Mucosa of descending colon (tissue), 3 donors: Measurements from ENCODE around the gene NHERF1. TPM values are rescaled to one million over a fixed set of nuclear protein-coding genes. Genes with fewer than 3 reads are reported as not detected.

ENCODE experiments used
- ATAC-seq: fragments of 200-7000 bp; cut with Tn5 transposase; one replicate; pipeline ENCODE4 v1.9.1; 2020; ENCODE audit warnings: mild to moderate bottlenecking, moderate library complexity
- DNase-seq, 3 donors: peaks; one replicate each; pipeline ENCODE4 v3.0.0-alpha.2; 2020
- H3K36me3 ChIP-seq: fragments of 200-600 bp; one replicate; pipeline ENCODE4 v1.8.0; 2021; ENCODE audit warnings: low read depth, mild to moderate bottlenecking
- H3K4me1 ChIP-seq: fragments of 200-600 bp; one replicate; pipeline ENCODE4 v1.8.0; 2021; ENCODE audit warnings: low read depth, mild to moderate bottlenecking
- H3K4me3 ChIP-seq: fragments of 200-600 bp; one replicate; pipeline ENCODE4 v1.8.0; 2021; ENCODE audit warnings: mild to moderate bottlenecking
- H3K9me3 ChIP-seq: fragments of 200-600 bp; one replicate; pipeline ENCODE4 v1.8.0; 2021; ENCODE audit warnings: mild to moderate bottlenecking
- CTCF ChIP-seq: fragments of 200-600 bp; IDR thresholded peaks from one replicate; pipeline ENCODE4 v1.8.0; 2022; ENCODE audit warnings: antibody characterized with exemption, mild to moderate bottlenecking
- intact Hi-C, 2 donors: fragments of 100-400 bp; cut with DNase I in 1 of 2; cut with micrococcal nuclease in 1 of 2; formaldehyde crosslinking; loops; one replicate each; pipeline versions ENCODE4 v1.11.0 to v1.11.1; 2022; cut with DNase I, micrococcal nuclease
- total RNA-seq, 3 donors: library from RNA; stranded (reverse); fragmentation: NEBNext Ultra II Directional in 2 of 3; extraction: Animal tissue kit (Norgen Biotek cat#: 25700) in 2 of 3; gene quantifications; one replicate each; pipeline versions ENCODE4 v1.2.1 to v1.2.4, GENCODE V29; 2021 to 2023
- donor health status: DM: no; HTN: no; CAD: no; lungs with moderate emphysema.
- donor health status: DM: no; HTN: no; CAD: no.
- donor health status: DM: no; HTN: yes; CAD: no.

NHERF1 gene
- total RNA-seq, 3 donors from 2014 or later, result 109 to 281 (median 164) TPM

GRCh38 chr17:74720506-74720905 is 27.9 kb upstream of the NHERF1 start:
- no peak for DNase-seq
- Histone ChIP-seq H3K4me3 (no peak overlapping the region), H3K36me3 (no peaks in the 10 kb centered on the region), H3K9me3 (no peaks in the 10 kb centered on the region), H3K4me1 (no peaks in the 10 kb centered on the region)
- intact Hi-C loops, result no loop called here
- no peak for ATAC-seq
- TF ChIP-seq CTCF, result no peak

- TF ChIP-seq CTCF, result no peak
- no peak for DNase-seq
- H3K9me3 ChIP-seq, result no peaks in the 10 kb centered on the region
- H3K4me3 ChIP-seq, result no peak overlapping the region
- ATAC-seq, result no peak
- H3K36me3 ChIP-seq, result no peaks in the 10 kb centered on the region
- H3K4me1 ChIP-seq, result no peaks in the 10 kb centered on the region
- intact Hi-C loops, result no loop called here
These were observed 25.6 kb upstream of the NHERF1 start for GRCh38 chr17:74722782-74723181.

- DNase-seq (no peak), ATAC-seq (no peak)
- Histone ChIP-seq H3K4me1 (no peaks in the 10 kb centered on the region), H3K9me3 (no peaks in the 10 kb centered on the region), H3K36me3 (no peaks in the 10 kb centered on the region), H3K4me3 (no peak overlapping the region)
- no peak for TF ChIP-seq CTCF
- intact Hi-C loops, result no loop called here
These were observed 24.5 kb upstream of the NHERF1 start for GRCh38 chr17:74723891-74724290.

GRCh38 chr17:74725111-74725510 is 23.3 kb upstream of the NHERF1 start:
- Histone ChIP-seq H3K36me3 (no peaks in the 10 kb centered on the region), H3K4me3 (no peak overlapping the region), H3K9me3 (no peaks in the 10 kb centered on the region), H3K4me1 (no peaks in the 10 kb centered on the region)
- TF ChIP-seq CTCF, result no peak
- DNase-seq, result no peak
- intact Hi-C loops, result no loop called here
- no peak for ATAC-seq

GRCh38 chr17:74728033-74728701 is 20.3 kb upstream of the NHERF1 start:
- no peaks in the 10 kb centered on the region for H3K36me3 ChIP-seq
- no peak overlapping the region for H3K4me3 ChIP-seq
- no peaks in the 10 kb centered on the region for H3K4me1 ChIP-seq
- no peaks in the 10 kb centered on the region for H3K9me3 ChIP-seq
- DNase-seq (no peak), ATAC-seq (no peak)
- intact Hi-C loops, result no loop called here
- no peak for TF ChIP-seq CTCF

GRCh38 chr17:74728702-74729075 is 19.7 kb upstream of the NHERF1 start:
- DNase-seq (no peak), ATAC-seq (no peak)
- no peak overlapping the region for H3K4me3 ChIP-seq
- no peak for TF ChIP-seq CTCF
- intact Hi-C loops, result no loop called here
- H3K9me3 ChIP-seq, result no peaks in the 10 kb centered on the region
- no peaks in the 10 kb centered on the region for H3K36me3 ChIP-seq
- H3K4me1 ChIP-seq, result no peaks in the 10 kb centered on the region
